RWPE2 (cell line): ENCODE measurements around the gene TCTN1.

Experiments
- ATAC-seq: fragments of 200-7000 bp; cut with Tn5 transposase; 3 replicates; pipeline ENCODE4 v1.9.1; 2021; ENCODE audit warnings: low read depth
- DNase-seq: peaks from one replicate; pipeline ENCODE4 v3.0.0-alpha.2; 2020; ENCODE audit warnings: low spot score
- H3K27ac ChIP-seq: fragments of 450-650 bp; 2 replicates; pipeline ENCODE4 v1.5.1; 2017; ENCODE audit warnings: mild to moderate bottlenecking; ENCODE audit not compliant: poor library complexity, severe bottlenecking
- H3K27me3 ChIP-seq: fragments of 250-450 bp; sonication (Bioruptor Pico); 2 replicates; pipeline ENCODE4 v1.5.1; 2021; ENCODE audit warnings: mild to moderate bottlenecking, moderate library complexity; ENCODE audit not compliant: insufficient read depth, poor library complexity, severe bottlenecking
- H3K36me3 ChIP-seq: fragments of 250-450 bp; sonication (Bioruptor Pico); 2 replicates; pipeline ENCODE4 v1.5.1; 2020; ENCODE audit warnings: low read depth, mild to moderate bottlenecking, moderate library complexity
- H3K4me1 ChIP-seq: fragments of 250-450 bp; sonication (Bioruptor Pico); 2 replicates; pipeline ENCODE4 v1.5.1; 2021; ENCODE audit warnings: mild to moderate bottlenecking, moderate library complexity; ENCODE audit not compliant: insufficient read depth, poor library complexity, severe bottlenecking
- H3K4me3 ChIP-seq: fragments of 250-450 bp; sonication (Bioruptor Pico); 2 replicates; pipeline ENCODE4 v1.5.1; 2021; ENCODE audit warnings: mild to moderate bottlenecking, moderate library complexity; ENCODE audit not compliant: severe bottlenecking
- H3K9me3 ChIP-seq: fragments of 250-450 bp; sonication (Bioruptor Pico); 2 replicates; pipeline ENCODE4 v1.5.1; 2021; ENCODE audit warnings: mild to moderate bottlenecking, moderate library complexity; ENCODE audit not compliant: severe bottlenecking
- TF ChIP-seq, protein P1 (sequence below): fragments of 450-650 bp; IDR thresholded peaks from one replicate; pipeline ENCODE4 v1.5.1; 2017; ENCODE audit warnings: mild to moderate bottlenecking, moderate library complexity; ENCODE audit not compliant: poor library complexity, severe bottlenecking

The TCTN1 gene

DNA sequence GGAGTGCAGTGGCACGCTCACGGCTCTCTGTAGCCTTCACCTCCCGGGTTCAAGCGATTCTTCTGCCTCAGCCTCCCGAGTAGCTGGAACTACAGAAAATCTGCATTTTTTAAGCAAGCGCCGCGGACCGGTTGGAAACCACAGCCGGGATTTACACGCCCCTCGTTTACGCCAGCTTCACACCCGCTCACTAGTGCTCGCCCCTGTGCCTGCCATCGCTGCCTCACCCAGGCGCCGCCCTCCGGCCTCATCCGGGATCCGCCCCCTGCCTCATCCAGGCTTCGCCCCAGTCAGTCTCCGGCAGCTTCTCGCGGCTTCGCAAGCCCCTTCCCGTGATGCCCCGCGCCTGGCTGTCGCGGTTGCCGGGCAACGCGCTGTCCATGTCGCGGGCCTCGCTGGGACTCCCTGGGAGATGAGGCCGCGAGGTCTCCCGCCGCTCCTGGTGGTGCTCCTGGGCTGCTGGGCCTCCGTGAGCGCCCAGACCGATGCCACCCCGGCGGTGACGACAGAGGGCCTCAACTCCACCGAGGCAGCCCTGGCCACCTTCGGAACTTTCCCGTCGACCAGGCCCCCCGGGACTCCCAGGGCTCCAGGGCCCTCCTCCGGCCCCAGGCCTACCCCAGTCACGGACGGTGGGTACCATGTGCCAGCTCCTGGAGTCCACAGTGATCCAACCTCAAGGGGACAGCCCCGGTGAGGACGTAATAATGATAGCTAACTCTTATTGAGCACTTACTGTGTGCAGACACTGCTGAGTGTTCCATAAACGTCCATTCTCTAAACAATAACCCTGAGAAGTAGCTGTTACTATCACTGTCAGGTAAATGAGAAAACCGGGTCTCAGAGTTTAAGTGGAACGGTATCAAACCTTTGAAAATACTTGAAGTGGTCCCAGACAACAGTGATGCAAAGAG, at the start of gene TCTN1:
TSS of gene TCTN1 (plus strand) at position 359 of the 914 bp plus-strand sequence. CDS start at position 413, 54 bp downstream.
- TF ChIP-seq, protein P1, sequence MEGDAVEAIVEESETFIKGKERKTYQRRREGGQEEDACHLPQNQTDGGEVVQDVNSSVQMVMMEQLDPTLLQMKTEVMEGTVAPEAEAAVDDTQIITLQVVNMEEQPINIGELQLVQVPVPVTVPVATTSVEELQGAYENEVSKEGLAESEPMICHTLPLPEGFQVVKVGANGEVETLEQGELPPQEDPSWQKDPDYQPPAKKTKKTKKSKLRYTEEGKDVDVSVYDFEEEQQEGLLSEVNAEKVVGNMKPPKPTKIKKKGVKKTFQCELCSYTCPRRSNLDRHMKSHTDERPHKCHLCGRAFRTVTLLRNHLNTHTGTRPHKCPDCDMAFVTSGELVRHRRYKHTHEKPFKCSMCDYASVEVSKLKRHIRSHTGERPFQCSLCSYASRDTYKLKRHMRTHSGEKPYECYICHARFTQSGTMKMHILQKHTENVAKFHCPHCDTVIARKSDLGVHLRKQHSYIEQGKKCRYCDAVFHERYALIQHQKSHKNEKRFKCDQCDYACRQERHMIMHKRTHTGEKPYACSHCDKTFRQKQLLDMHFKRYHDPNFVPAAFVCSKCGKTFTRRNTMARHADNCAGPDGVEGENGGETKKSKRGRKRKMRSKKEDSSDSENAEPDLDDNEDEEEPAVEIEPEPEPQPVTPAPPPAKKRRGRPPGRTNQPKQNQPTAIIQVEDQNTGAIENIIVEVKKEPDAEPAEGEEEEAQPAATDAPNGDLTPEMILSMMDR = peak; percentile 8
- ATAC-seq (peak; percentile 99), DNase-seq (peak; percentile 94)
- peak within 1 kb of the TSS; percentile 48 for H3K4me3 ChIP-seq
- H3K27ac ChIP-seq = no peak within 1 kb of the TSS
- peaks cover 6% of the 10 kb centered on the region for H3K4me1 ChIP-seq
- H3K27me3 ChIP-seq = no peaks in the 10 kb centered on the region
- H3K9me3 ChIP-seq = no peaks in the 10 kb centered on the region
- H3K36me3 ChIP-seq = no peaks in the 10 kb centered on the region

DNA sequence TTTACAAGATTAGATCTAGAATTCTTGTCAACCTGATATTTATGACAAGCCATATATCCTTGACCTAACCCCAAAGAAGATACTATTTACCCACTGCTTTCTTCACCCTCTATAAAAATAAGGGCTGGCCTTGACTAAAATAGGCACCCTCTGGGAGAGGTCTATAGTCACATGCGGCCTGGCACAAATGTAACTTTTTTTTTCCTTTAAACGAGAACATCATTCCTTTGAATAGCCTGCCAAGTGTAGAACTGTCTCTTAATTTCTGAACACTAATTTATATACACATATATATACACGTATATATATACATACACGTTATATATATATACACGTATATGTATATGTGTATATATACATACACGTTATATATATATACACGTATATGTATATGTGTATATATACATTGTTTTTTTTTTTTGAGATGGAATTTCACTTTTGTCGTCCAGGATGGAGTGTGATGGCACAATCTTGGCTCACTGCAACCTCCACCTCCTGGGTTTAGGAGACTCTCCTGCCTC, 49.4 kb upstream of the TCTN1 start:
- Histone ChIP-seq H3K4me3 (no peak overlapping the region), H3K27ac (peak overlapping the region; percentile 94)

DNA sequence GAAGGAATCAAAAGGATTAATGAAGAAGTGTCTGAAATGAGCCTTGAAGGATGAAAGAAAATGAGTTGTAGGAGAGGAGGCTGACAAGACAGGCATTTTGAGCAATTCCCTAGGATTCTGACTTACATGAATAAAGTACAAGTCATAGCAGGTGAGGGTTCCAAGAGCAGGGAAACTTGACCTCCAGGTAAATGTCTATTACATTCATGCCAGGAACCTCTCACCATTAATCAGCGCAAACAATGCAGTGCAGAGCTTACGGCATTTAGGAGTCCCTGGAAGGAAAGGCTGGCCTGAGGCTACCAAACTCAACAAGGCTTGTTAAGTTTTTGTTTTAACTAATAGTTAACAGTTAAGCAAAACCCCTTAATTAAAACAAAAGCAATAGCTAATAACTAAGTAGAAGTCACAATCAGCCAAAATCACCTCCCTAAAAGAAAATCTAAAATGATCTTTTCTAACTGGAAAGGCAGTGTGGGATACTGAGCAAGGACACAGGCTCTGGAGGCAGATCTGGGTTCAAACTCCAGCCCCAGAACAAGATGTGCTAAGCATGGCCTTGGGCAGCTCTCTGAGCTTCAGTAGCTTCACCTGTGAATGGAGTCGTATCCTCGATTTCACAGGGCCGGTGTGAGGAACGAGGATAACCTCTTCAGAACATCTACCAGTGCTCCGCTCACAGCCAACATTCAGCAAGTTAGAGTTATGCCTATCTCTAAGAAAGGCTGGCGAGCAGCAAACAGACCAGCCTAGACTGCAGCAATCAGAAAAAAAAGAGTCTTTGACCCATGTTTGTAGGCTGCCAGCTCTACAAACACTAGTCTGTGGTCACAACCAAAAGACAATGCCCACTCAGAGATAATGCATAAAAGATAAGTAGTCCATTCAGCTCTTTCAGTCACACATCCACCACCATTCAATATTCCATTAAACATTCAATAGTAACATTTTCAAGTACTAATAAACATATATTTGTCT, 47.7 kb upstream of the TCTN1 start:
- DNase-seq = no peak
- H3K9me3 ChIP-seq = no peaks in the 10 kb centered on the region
- peak overlapping the region; percentile 94 for H3K27ac ChIP-seq

More for the DNA sequence above, 49.4 kb upstream of the TCTN1 start:
- peaks cover 2% of the 10 kb centered on the region for H3K36me3 ChIP-seq
- H3K4me1 ChIP-seq = peaks cover 57% of the 10 kb centered on the region
- H3K9me3 ChIP-seq = no peaks in the 10 kb centered on the region
- H3K27me3 ChIP-seq = no peaks in the 10 kb centered on the region
- no peak for DNase-seq
- no peak for ATAC-seq
- TF ChIP-seq, protein P1 = no peak

DNA sequence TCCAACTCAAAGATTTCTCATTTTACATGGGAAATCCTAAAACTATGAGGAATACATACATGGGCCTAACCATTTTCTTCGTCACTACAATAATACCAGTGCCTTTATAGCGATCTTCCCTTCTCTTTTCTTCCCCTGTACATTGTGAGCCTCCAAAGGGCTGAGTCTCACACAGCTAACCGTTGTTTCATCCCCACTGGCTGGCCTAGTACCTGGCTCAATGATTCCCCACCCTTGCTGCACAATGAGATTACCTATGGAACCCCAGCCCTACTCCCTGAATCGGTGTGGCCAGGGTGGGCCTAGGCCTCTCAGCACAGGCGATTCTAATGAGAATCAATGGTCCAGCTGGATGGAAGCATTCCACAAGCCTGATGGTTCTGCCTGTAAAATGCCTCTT, 46.9 kb upstream of the TCTN1 start:
- Histone ChIP-seq H3K27me3 (no peaks in the 10 kb centered on the region), H3K4me3 (no peak overlapping the region), H3K36me3 (peaks cover 13% of the 10 kb centered on the region), H3K4me1 (peaks cover 61% of the 10 kb centered on the region), H3K27ac (peak overlapping the region; percentile 94), H3K9me3 (no peaks in the 10 kb centered on the region)
- TF ChIP-seq, protein P1 = no peak
- no peak for ATAC-seq
- no peak for DNase-seq

More for the DNA sequence above, 47.7 kb upstream of the TCTN1 start:
- peak; percentile 96 for ATAC-seq
- Histone ChIP-seq H3K36me3 (peaks cover 5% of the 10 kb centered on the region), H3K27me3 (no peaks in the 10 kb centered on the region), H3K4me3 (no peak overlapping the region), H3K4me1 (peaks cover 61% of the 10 kb centered on the region)
- TF ChIP-seq, protein P1 = no peak
